Measurements from ENCODE around the gene AKAP6. TPM values are rescaled to one million over a fixed set of nuclear protein-coding genes. Genes with fewer than 3 reads are reported as not detected.

The AKAP6 gene
- total RNA-seq, 2 experiments from 2014 or later, result 1.2 to 1.4 TPM

GRCh38 chr14:32508281-32508680 is 179.2 kb downstream of the AKAP6 start:
- POLR2A ChIA-PET, result no interaction called here
- CTCF ChIA-PET, result no interaction called here
- DNase-seq (no peak), ATAC-seq (no peak)
- TF ChIP-seq CTCF (IDR thresholded peaks at IDR 0.05), result no peak
- Mint-ChIP-seq H3K27me3 (no peaks in the 10 kb centered on the region), H3K4me1 (ENCODE audit: low read depth) (no peaks in the 10 kb centered on the region), H3K36me3 (ENCODE audit: low read depth) (no peaks in the 10 kb centered on the region), H3K9me3 (no peaks in the 10 kb centered on the region), H3K4me3 (no peak overlapping the region), H3K27ac (no peak overlapping the region)
- intact Hi-C loops (cut with micrococcal nuclease), result no loop called here

GRCh38 chr14:32509632-32510187 is 180.6 kb downstream of the AKAP6 start:
- DNase-seq (no peak), ATAC-seq (no peak)
- TF ChIP-seq CTCF (IDR thresholded peaks at IDR 0.05), result no peak
- intact Hi-C loops (cut with micrococcal nuclease), result no loop called here
- Mint-ChIP-seq H3K9me3 (no peaks in the 10 kb centered on the region), H3K36me3 (ENCODE audit: low read depth) (no peaks in the 10 kb centered on the region), H3K27me3 (no peaks in the 10 kb centered on the region), H3K27ac (no peak overlapping the region), H3K4me1 (ENCODE audit: low read depth) (no peaks in the 10 kb centered on the region), H3K4me3 (no peak overlapping the region)
- CTCF ChIA-PET, result interaction anchor here (0.6 kb wide), 1 partner anchor 436 kb away, joined by 3 read pairs; no protein-coding TSS in a partner anchor
- POLR2A ChIA-PET, result no interaction called here

- no peak overlapping the region for H3K4me3 Mint-ChIP-seq
- no peaks in the 10 kb centered on the region for H3K9me3 Mint-ChIP-seq
- H3K36me3 Mint-ChIP-seq (ENCODE audit: low read depth), result no peaks in the 10 kb centered on the region
- H3K27ac Mint-ChIP-seq, result no peak overlapping the region
- intact Hi-C loops (cut with micrococcal nuclease), result no loop called here
- ATAC-seq (no peak), DNase-seq (no peak)
- H3K27me3 Mint-ChIP-seq, result no peaks in the 10 kb centered on the region
- POLR2A ChIA-PET, result interaction anchor here (0.7 kb wide), 1 partner anchor 1414 kb away, joined by 3 read pairs; no protein-coding TSS in a partner anchor
- no peak for TF ChIP-seq CTCF (IDR thresholded peaks at IDR 0.05)
- H3K4me1 Mint-ChIP-seq (ENCODE audit: low read depth), result no peaks in the 10 kb centered on the region
- CTCF ChIA-PET, result interaction anchor here (1.4 kb wide), 1 partner anchor 41 kb away, joined by 3 read pairs; no protein-coding TSS in a partner anchor
These were observed 181.7 kb downstream of the AKAP6 start for GRCh38 chr14:32510815-32511214.

GRCh38 chr14:32512348-32512747 is 183.2 kb downstream of the AKAP6 start:
- Mint-ChIP-seq H3K9me3 (no peaks in the 10 kb centered on the region), H3K4me1 (ENCODE audit: low read depth) (no peaks in the 10 kb centered on the region), H3K27me3 (no peaks in the 10 kb centered on the region), H3K36me3 (ENCODE audit: low read depth) (no peaks in the 10 kb centered on the region), H3K27ac (no peak overlapping the region), H3K4me3 (no peak overlapping the region)
- DNase-seq (no peak), ATAC-seq (no peak)
- CTCF ChIA-PET, result interaction anchor here (0.8 to 3.5 kb wide), 2 partner anchors 9 to 14 kb away, joined by 3 to 24 read pairs; no protein-coding TSS in a partner anchor
- POLR2A ChIA-PET, result no interaction called here
- no peak for TF ChIP-seq CTCF (IDR thresholded peaks at IDR 0.05)
- intact Hi-C loops (cut with micrococcal nuclease), result no loop called here

- Mint-ChIP-seq H3K27ac (no peak overlapping the region), H3K9me3 (no peaks in the 10 kb centered on the region), H3K4me1 (ENCODE audit: low read depth) (no peaks in the 10 kb centered on the region), H3K36me3 (ENCODE audit: low read depth) (no peaks in the 10 kb centered on the region), H3K4me3 (no peak overlapping the region), H3K27me3 (no peaks in the 10 kb centered on the region)
- ATAC-seq, result no peak
- CTCF ChIA-PET, result interaction anchor here (3.5 kb wide), 1 partner anchor 10 kb away, joined by 24 read pairs; no protein-coding TSS in a partner anchor
- DNase-seq, result no peak
- POLR2A ChIA-PET, result no interaction called here
- intact Hi-C loops (cut with micrococcal nuclease), result no loop called here
- TF ChIP-seq CTCF (IDR thresholded peaks at IDR 0.05), result no peak
These were observed 183.7 kb downstream of the AKAP6 start for GRCh38 chr14:32512813-32513212.
